NCI-H2227 (cell line): ENCODE data around the gene DLGAP4.

Experiments
- DNase-seq: peaks from one replicate; lab custom pipeline; 2025; ENCODE audit not compliant: unreplicated experiment; lab: John Stamatoyannopoulos, UW

DLGAP4 gene, protein sequence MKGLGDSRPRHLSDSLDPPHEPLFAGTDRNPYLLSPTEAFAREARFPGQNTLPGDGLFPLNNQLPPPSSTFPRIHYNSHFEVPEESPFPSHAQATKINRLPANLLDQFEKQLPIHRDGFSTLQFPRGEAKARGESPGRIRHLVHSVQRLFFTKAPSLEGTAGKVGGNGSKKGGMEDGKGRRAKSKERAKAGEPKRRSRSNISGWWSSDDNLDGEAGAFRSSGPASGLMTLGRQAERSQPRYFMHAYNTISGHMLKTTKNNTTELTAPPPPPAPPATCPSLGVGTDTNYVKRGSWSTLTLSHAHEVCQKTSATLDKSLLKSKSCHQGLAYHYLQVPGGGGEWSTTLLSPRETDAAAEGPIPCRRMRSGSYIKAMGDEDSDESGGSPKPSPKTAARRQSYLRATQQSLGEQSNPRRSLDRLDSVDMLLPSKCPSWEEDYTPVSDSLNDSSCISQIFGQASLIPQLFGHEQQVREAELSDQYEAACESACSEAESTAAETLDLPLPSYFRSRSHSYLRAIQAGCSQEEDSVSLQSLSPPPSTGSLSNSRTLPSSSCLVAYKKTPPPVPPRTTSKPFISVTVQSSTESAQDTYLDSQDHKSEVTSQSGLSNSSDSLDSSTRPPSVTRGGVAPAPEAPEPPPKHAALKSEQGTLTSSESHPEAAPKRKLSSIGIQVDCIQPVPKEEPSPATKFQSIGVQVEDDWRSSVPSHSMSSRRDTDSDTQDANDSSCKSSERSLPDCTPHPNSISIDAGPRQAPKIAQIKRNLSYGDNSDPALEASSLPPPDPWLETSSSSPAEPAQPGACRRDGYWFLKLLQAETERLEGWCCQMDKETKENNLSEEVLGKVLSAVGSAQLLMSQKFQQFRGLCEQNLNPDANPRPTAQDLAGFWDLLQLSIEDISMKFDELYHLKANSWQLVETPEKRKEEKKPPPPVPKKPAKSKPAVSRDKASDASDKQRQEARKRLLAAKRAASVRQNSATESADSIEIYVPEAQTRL

DNA sequence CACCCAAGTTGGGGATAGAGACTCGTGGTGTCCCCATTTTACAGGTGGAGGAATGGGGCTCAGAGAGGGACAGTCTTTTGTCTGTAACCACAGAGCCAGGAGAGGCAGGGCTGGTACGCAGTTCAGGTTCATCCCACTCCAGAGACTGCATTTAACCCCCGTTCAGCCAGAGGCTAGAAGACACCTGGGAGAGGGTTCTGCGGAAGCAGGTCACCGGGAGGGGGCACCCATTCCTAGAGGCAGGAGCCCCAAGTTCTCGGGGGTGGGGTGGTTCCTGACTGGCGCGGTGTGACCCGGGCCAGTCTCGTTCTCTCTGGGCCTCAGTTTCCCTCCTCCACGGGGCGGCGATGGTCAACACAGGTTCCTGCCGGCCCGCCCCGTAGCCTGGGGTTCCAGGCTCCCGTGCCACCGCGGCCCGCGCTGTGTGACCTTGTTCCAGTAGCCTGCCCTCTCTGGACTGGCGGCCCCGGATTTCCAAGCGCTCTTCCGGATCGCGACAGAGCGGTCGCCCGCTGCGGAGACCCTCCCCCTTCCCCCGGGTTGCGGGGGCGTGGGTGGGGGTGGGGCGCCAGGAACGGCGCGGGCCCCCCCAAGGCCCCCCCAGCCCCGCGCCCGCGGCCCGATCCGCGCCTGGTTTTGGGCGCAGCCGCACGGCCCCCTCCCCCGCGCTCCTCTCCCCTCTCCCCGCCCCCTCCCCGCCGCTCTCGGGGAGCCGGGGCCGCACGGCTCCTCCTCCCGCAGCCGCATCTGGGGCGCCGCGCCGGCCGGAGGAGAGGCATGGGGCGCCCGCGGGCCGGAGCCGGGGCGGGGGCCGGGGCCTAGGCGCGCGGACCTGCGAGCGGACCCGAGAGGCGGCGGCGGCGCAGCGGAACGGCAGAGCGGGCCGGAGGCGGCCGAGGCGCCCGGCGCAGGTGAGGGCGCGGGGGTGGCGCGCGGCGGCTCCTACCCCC lies at the start of gene DLGAP4:
TSS of gene DLGAP4 (plus strand) at position 738 of the 950 bp plus-strand sequence. CDS start 125,379 bp downstream, outside the sequence.
- DNase-seq, result peak; percentile 46

DNA sequence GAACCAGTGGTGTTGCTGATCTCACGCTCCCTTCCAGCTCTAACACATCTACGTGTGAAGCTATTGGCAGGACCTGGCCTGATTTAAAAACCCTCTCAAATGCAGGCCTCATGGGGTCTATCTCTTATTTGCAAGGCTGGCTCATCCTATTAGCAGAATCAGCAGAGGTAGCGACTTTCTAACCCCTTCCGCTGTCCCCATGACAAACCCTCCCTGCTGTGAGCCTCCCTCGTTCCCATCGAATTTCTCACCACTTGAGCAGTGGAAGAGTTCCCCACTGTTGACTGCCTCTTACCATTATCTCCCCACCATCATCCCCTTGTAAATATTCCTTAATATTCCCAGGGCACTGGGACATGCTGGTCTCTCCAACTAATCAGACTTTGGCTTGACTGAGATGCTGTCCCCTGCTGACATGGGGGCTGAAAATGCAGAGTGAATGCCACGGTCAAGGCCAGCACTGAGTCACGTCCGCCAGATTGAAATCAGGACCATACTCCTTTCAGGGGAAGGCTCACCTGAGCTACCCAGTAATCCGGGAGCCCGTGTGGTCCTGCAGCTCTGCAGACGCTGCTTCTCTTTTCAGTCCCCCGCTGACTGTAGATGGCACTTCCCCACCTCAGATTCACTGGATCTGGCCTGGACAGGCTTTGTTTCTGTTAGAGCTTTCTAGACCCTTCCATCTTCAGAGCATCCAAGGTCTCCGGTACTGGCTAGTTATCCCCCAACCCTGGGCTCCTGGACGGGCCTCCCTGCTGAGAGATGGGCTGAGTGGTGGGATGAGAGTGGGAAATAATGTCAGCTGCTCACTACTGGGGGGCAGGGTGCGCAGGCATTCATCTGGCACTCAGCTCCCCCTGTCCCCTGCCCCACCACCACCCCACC lies 46.7 kb upstream of the DLGAP4 start:
- DNase-seq, result no peak

DNA sequence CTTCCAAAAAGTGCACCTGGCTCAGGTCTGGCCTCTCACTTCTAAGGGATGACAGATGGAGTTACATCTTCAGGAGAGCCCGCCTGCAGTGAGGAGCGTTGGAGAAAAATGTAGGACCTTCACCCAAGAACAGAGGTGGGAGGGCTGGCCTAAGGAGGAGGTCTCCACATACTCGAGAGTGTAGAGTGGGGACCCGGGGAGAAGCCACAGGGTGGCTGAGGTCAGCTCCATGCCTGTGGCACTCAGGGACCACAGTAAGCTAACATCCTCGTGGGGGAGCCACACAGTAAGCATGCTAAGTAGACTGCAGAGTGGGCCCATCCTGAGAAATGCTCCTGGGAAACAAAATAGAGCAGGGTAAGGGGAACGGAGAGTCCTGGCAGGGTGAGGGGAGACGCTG lies 45.8 kb upstream of the DLGAP4 start:
- DNase-seq, result no peak

DNA sequence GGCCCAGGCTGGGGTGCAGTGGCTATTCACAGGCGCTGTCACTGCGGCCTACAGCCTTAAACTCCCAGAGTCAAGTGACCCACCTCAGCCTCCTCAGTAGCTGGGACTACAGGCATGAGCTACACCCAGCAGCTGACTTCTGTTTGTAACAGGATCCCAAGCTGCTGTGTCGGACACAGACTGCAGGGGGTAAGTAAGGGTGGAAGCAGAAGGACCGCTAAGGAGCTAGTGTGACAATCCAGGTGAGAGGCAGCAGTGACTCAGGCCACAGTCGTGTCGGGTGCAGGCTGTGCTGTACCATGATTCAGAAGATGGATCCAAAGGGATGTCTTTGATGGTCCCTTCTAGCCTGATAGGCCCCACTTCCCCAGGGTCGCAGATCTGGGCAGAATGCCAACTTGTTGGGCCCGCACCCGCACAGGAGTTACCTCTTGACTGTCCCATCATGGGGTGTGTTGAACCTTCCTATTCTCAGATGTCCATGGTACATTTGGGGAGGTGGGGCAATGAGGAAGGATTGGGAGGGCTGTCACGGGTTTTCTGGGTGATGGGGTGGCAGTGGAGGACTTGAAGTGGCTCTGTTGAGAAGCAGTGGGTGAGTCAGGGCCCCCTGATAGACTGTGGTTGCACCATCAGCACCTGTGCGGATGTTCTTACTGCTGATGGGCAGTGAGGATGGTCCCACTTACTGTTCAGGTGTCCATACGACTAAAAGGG lies 44.6 kb upstream of the DLGAP4 start:
- DNase-seq, result no peak

DNA sequence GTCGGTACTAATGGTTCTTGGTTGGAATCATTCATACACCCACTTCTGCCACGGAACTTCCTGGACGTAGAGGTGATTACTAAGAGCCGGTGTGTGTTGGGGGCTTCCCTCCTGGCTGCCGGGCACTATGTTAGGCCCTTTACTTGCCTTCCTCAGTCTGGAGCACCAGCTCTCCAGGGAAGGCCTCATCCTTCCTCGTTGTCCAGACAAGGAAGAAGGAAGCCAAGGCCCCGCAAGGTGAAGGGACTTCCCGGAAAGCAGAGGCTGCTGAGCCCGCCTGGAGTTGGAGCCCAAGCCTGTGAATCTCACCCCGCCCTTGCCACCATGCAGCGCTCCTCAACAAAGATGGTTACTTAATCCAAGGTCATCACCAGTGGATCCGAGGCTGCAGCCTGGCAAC lies 43.7 kb upstream of the DLGAP4 start:
- no peak for DNase-seq

DNA sequence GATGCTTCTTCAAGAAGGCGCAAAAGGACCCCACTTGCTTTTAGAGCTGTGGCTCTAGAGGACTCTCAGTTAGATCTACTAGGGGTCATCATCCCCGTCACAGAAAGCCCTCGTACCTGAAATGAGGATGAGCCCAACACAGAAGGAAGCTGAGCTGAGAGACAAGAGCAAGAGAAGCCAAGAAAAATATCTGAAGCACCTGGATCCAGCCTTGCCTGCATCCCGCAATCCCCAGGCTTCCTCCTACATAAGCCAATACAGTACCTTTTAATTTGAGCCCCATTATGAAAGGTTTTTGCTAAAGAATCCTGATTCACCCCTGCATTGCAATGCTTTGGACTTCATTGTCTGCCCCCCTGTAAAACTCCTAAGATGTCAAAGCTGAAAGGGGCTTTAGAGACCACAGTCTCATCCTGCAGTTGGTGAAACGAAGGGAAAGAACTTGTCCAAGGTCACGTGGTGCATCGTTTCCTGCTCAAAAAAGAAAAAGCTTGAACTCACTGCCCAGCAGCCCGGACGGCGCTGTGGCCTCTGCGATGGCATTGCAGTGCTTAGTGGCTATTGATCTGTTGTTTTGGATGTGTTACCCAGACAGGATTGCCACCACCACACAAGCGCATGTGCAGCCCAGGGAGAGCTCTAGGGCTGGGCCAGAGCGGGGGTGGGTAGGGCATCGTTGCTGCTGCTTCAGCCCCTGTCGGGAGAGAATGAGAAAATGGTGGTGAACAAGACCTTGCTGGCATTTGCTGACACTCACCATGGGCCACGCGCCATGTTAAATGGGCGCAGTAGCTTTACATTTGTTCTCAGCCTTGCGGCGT lies 41.5 kb upstream of the DLGAP4 start:
- no peak for DNase-seq

DNA sequence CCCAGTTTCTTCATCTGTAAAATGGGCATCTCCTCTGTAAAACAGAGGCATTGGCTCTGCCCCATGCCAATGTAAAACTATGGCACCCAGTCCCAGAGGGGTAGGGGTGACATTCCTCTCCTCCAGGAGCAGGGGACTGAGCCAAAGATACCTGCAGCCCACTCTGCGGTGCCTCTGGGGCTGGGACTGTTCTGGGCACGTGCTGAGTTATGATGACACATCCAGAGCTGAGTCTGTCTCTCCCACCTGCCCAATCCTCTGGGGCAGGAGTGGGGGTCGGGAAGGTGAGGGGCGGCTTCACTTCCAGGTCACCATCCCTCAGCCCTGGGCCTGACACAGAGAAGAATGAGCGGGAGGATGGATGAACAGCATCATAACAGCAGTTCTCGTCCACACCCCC lies 40.0 kb upstream of the DLGAP4 start:
- no peak for DNase-seq

DNA sequence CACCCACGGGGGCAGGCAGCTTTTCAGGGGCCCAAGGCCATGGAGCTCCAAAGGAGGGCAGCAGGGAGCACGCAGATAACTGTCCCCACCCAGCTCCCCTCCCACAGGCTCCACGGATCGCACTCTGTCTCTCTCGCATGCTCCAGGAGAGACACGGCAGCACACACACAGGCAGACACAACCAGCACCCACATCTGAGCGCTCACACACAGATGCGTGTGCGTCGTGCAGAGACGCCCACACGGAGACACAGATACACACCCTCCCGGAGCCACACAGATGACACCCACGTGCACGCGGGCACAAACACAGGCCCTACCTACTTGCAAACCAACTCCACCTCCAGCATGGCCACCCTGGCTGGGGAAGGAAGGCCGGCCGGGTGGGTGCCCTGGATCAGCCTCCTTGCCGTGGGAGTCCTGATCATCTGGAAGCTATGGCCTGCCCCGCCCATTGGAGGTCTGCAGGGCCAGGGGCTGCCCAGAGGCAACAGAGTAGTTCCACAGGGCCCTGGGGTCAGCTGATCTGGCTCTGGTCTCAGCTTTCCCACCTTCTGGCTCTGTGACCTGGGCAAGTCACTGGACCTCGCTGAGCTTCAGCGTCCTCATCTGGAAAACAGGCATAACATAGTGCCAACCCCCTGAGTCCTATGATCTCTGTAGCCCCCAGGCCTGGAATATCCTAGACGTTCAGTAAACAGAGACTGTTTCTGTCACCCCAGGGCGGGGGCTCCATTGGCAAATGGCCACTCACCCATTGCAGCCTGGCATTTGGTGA lies 38.3 kb upstream of the DLGAP4 start:
- DNase-seq, result no peak

DNA sequence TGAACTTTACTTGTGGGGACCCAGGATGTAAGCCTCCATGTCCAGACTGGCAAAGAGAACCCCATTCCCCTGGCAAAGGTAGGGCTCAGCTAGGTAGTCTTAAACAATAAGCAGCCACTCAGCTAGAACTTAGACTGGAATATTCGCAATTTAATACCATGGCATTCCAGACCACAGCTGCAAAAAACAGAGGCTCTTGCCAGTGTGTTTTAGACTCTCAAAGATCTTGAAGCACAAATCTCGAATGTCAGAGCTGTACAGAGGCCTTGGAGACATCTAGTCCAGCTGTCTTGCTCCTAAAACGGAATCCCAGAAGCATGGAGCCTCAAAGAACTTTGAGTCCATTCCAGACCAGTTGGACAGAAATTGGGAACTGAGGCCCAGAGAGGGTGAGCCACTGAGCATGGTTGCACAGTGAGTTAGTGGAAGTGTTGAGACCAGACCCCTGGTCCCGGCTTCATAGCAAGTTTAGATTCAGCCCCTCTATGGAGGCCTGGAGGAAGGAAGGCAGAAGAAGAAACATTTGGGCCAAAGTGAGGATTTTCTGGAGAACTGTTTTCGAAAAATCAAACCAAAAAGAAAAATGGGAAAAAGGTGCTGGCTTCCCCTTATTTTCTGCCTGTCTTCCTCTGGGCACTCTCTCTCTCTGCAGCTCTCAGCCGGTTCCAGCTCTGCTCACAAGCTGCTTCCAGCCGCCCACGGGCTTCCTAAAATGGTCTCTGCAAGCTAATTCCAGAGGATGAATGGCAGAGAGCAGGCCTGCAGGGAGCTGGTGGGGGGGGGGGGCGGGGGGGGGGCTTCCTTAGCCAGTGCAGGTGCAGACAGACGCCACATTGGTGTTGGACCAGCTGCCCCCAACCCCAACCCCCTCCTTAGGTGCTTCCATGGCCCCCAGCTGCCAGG lies 37.4 kb upstream of the DLGAP4 start:
- DNase-seq, result peak; percentile 11

DNA sequence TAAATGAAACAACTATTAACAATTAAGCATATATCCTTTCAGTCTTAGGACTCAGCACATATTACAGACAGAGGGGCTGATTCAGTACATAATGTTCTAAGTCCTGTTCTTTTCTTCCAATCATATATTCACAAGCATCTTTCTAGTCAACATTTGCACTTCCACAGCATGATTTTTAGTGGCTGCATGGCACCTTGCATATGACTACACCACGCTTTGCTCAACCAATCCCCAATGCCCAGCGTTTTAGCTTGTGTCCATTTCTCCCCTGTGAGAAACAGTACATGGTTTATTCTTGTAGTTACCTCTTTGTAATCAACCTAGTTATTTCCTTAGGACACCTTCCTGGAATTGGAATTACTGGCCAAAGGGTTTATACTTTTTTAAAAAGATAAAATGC lies 36.6 kb upstream of the DLGAP4 start:
- no peak for DNase-seq

DNA sequence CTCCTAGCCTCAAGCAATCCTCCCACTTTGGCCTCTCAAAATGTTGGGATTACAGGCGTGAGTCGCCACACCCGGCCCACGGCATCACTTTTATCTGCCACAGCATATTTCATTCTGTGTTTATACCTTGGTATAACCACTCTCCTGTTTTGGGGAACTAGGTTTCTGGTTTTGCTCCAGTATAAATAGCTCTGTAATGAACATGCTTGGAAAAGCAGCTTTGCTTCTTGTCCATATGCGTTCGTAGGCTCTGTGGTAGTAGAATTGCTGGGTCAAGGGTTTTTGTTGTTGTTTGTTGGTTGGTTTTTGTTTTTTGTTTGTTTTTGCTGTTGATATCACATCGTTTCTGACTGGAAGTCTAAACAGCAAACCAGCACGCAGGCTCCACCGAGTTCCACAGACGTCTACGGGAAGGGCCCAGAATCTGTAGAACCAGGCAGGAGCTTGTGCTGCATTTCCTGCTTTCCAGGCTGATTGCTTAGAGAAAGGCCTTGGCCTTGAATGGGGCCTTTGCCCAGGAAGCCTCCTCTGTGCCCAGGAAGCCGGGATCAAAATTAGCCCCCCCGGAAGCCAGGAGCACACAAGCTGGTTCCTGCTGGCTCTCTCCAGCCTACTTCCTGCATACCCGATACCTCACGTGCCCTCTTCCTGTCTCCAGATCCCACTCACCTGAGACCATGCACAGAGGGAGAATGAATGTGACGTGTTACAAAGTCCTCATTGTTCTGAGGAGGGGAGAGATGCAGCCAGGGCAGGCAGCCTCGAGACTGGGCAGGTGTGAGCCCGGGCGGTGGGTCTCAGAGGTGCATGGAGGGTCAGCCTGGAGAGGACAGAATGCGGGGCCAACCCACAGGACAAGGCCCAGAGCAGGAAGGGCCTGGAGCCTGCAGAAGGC lies 35.1 kb upstream of the DLGAP4 start:
- no peak for DNase-seq

DNA sequence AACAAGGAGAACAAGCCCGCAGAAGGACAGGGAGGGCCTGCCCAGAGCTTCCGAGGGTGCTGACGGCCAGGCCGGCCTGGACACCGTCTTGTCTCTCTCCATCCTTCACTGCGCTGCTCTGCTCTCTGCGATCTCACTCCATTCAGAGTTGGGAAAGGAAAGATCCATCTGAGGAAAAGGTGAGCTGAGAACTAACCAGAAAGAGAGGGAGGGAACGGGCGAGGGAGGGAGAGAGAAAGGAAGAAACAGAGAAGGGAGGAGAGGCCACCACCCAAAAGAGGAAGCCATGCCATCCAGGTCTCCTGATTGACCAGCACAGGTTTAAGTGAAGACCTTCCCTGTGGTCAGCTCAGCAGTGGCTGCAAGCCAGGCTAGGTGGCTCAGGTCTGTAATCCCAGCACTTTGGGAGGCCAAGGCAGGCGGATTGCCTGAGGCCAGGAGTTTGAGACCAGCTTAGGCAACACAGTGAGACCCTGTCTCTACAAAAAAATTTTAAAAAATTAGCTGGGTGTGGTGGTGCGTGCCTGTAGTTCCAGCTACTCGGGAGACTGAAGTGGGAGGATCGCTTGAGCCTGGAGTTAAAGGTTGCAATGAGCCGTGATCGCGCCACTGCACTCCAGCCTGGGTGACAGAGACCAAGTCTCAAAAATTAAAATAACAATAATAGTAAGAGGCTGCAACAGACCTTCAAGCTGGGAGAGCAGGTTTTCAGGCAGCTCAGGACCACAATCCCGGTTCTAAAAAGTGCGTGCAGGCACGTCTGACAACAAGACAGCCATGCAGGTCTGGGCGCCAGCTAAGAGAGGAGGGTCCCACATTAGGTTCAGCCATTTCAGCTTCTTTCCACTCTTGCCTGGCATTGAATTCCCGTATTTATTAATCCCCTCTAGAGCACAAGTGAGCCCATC lies 34.2 kb upstream of the DLGAP4 start:
- DNase-seq, result no peak

DNA sequence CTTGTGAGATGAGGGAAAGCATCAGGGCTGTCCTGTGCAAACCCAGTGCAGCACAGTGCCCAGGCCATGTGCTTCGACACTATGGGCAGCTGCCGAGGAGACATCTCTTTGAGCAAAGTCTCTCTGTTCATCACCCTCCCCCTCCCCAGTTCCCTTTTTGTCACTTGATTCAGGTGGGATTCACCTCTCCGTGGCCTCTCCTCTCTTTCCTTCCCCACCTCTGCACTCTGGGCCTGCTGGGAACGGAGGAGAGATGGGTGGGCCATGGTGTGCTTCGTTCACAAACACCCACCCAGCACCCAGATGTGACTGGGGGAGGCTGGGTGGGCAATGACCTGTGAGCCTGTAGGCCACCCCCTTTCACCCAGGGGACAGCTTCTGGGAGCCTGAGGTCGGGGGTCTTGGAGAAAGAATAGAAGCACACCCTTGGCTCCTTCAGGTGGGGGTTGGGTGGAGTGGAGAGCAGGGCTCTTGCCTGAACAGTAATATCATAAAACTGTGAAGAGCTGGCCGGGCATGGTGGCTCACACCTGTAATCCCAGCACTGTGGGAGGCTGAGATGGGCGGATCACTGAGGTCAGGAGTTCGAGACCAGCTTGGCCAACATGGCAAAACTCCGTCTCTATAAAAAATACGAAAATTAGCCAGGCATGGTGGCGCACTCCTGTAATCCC lies 33.5 kb upstream of the DLGAP4 start:
- no peak for DNase-seq
